ENCODE data around the gene MAB21L4. TPM values are rescaled to one million over a fixed set of nuclear protein-coding genes. Genes with fewer than 3 reads are reported as not detected.

Gene MAB21L4
- total RNA-seq, 1 experiment from 2014 or later: 0.15 TPM

GRCh38 chr2:240896394-240896793 lies 438 bp upstream of the MAB21L4 start:
- Histone ChIP-seq H3K27ac (ENCODE audit: insufficient read length, low read depth, low read length) (no peak overlapping the region), H3K18ac (ENCODE audit: insufficient read length, low read depth, low read length) (no peak overlapping the region), H3K14ac (ENCODE audit: insufficient read depth, low read length) (no peak overlapping the region), H3K27me3 (ENCODE audit: insufficient read depth, low read length) (no peaks in the 10 kb centered on the region), H3K79me1 (ENCODE audit: insufficient read depth, low read depth, low read length, poor library complexity, severe bottlenecking) (no peaks in the 10 kb centered on the region), H3K9ac (ENCODE audit: extremely low read depth, insufficient read length, low read length) (no peak overlapping the region), H3K23ac (ENCODE audit: insufficient read length, low read depth, low read length) (no peak overlapping the region), H3K4ac (ENCODE audit: low read depth, low read length) (no peak overlapping the region), H3K79me2 (ENCODE audit: insufficient read depth, low read length) (no peaks in the 10 kb centered on the region), H3K9me3 (ENCODE audit: control insufficient read depth, low read depth, low read length) (no peaks in the 10 kb centered on the region), H2BK20ac (ENCODE audit: low read depth, low read length, poor library complexity, severe bottlenecking) (no peak overlapping the region), H3K4me1 (ENCODE audit: insufficient read depth, low read length) (no peaks in the 10 kb centered on the region), H2AK5ac (ENCODE audit: insufficient read length, low read length) (no peak overlapping the region), H3K4me2 (ENCODE audit: insufficient read depth, insufficient read length, low read length) (no peak overlapping the region), H4K5ac (ENCODE audit: insufficient read length, low read depth, low read length) (no peak overlapping the region), H4K8ac (replicated peaks; ENCODE audit: insufficient read length, low read depth, low read length) (no peak overlapping the region), H4K91ac (ENCODE audit: insufficient read length, low read depth, low read length) (no peak overlapping the region), H3T11ph (ENCODE audit: low read length) (no peak overlapping the region), H2BK120ac (ENCODE audit: low read depth, low read length, poor library complexity, severe bottlenecking) (no peak overlapping the region), H3K23me2 (ENCODE audit: insufficient read length, low read depth, low read length, poor library complexity, severe bottlenecking) (no peaks in the 10 kb centered on the region), H4K20me1 (ENCODE audit: control insufficient read depth, insufficient read depth, insufficient read length) (no peaks in the 10 kb centered on the region), H2BK12ac (ENCODE audit: insufficient read length, low read depth, low read length) (no peak overlapping the region), H2AFZ (ENCODE audit: low read length) (no peak overlapping the region), H2BK5ac (ENCODE audit: insufficient read length, low read length) (no peak overlapping the region), H3K56ac (ENCODE audit: insufficient read length, low read depth, low read length) (no peak overlapping the region), H2BK15ac (ENCODE audit: low read depth, low read length) (no peak overlapping the region)
- peaks cover 2% of the 10 kb centered on the region; the same call in 1 of the 2 replicates for H3K27me3 Mint-ChIP-seq (ENCODE audit: low read depth)
- WGBS (ENCODE audit: extremely low coverage, insufficient read length, low lambda C conversion rate): no CpG with 5 or more reads among the region's 7 CpGs
- TF ChIP-seq CTCF (conservative IDR thresholded peaks at IDR 0.05): no peak
- H3K27ac Mint-ChIP-seq: no peak overlapping the region
- peaks cover 7 to 8% of the 10 kb centered on the region in 2 experiments; a peak in 3 of 5 replicates for H3K9me3 Mint-ChIP-seq
- peaks cover 3 to 7% (median 5%) of the 10 kb centered on the region in 3 experiments; a peak in 3 of 7 replicates for H3K36me3 Mint-ChIP-seq (ENCODE audit: insufficient read depth in 1 of 3, low read depth in 3 of 3)
- no peak for DNase-seq
- H3K4me1 Mint-ChIP-seq: peaks cover 9 to 19% of the 10 kb centered on the region in 2 experiments
- H3K4me3 Mint-ChIP-seq: no peak overlapping the region

Measured in H9 (cell line).